SH-SY5Y (cell line): ENCODE data around the gene PGF.

ENCODE experiments used
- GATA2 ChIP-seq: IDR thresholded peaks from 2 replicates; pipeline ENCODE4 v1.6.1; 2011; ENCODE audit warnings: mild to moderate bottlenecking, low read depth, low read length
- GATA3 ChIP-seq: IDR thresholded peaks from 2 replicates; pipeline ENCODE4 v1.6.1; 2011; ENCODE audit warnings: low read depth, mild to moderate bottlenecking, low read length, moderate library complexity

DNA sequence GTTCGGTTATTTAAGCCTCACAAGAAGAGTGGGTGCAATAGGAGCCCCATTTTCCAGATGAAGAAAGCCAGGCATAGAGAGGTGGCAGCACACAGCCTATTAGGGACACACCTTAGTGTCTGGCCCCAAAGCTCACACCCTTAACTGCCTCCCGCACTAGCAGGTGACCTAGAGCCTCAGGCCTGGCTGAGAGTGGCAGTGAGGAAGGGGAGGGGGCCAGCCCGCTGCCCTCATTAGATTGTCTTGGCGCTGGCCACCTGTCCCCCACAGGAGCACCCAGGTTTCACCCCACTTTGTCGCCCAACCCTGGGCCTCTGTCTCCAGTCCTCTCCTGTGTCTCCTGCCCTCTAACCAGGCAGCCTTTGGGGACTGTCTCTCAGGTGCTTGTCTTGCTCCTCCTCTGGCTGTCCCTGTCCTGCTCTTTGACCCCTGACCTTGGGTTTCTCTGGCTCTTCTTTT is 18.5 kb upstream of the PGF start:
- TF ChIP-seq GATA3, result no peak
- TF ChIP-seq GATA2, result no peak
